ENCODE data around the gene STAT5B.

DNA sequence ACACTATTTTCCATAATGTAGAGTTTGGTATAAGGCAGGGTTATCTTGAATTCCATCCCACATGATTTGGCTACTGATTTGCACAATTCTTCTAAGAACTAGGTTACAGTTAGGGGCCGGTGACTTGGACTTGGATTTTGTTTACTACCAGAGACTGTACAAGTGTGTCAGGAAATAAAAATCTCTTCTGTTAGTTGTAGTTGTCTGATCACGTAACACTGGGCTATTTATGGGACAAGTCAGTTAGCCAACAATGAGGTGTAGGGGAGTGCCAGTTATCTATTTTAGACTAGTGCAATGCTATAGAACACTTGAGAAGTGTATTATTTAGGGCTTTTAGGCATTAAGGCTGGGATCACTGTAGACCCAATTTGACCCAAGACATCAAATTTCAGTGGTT is 42.2 kb downstream of the STAT5B start:
- TF ChIP-seq, protein P1, sequence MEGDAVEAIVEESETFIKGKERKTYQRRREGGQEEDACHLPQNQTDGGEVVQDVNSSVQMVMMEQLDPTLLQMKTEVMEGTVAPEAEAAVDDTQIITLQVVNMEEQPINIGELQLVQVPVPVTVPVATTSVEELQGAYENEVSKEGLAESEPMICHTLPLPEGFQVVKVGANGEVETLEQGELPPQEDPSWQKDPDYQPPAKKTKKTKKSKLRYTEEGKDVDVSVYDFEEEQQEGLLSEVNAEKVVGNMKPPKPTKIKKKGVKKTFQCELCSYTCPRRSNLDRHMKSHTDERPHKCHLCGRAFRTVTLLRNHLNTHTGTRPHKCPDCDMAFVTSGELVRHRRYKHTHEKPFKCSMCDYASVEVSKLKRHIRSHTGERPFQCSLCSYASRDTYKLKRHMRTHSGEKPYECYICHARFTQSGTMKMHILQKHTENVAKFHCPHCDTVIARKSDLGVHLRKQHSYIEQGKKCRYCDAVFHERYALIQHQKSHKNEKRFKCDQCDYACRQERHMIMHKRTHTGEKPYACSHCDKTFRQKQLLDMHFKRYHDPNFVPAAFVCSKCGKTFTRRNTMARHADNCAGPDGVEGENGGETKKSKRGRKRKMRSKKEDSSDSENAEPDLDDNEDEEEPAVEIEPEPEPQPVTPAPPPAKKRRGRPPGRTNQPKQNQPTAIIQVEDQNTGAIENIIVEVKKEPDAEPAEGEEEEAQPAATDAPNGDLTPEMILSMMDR (IDR thresholded peaks at IDR 0.05): no peak
- TF ChIP-seq, protein P2, sequence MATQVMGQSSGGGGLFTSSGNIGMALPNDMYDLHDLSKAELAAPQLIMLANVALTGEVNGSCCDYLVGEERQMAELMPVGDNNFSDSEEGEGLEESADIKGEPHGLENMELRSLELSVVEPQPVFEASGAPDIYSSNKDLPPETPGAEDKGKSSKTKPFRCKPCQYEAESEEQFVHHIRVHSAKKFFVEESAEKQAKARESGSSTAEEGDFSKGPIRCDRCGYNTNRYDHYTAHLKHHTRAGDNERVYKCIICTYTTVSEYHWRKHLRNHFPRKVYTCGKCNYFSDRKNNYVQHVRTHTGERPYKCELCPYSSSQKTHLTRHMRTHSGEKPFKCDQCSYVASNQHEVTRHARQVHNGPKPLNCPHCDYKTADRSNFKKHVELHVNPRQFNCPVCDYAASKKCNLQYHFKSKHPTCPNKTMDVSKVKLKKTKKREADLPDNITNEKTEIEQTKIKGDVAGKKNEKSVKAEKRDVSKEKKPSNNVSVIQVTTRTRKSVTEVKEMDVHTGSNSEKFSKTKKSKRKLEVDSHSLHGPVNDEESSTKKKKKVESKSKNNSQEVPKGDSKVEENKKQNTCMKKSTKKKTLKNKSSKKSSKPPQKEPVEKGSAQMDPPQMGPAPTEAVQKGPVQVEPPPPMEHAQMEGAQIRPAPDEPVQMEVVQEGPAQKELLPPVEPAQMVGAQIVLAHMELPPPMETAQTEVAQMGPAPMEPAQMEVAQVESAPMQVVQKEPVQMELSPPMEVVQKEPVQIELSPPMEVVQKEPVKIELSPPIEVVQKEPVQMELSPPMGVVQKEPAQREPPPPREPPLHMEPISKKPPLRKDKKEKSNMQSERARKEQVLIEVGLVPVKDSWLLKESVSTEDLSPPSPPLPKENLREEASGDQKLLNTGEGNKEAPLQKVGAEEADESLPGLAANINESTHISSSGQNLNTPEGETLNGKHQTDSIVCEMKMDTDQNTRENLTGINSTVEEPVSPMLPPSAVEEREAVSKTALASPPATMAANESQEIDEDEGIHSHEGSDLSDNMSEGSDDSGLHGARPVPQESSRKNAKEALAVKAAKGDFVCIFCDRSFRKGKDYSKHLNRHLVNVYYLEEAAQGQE (IDR thresholded peaks at IDR 0.05; ENCODE audit: insufficient read depth in 1 of 2, low read depth in 2 of 2, low read length in 1 of 2): no peak
- TF ChIP-seq SIN3A (IDR thresholded peaks at IDR 0.05; ENCODE audit: borderline replicate concordance, insufficient read depth, low read depth, low read length): no peak
- TF ChIP-seq POLR2AphosphoS5 (IDR thresholded peaks at IDR 0.05; ENCODE audit: low read depth, low read length): no peak
- TF ChIP-seq TCF7L2 (IDR thresholded peaks at IDR 0.05; ENCODE audit: low read depth, low read length): no peak
